NB4 (cell line): ENCODE data around the gene CCDC88C.

Experiments used
- DNase-seq: peaks from one replicate; pipeline ENCODE4 v3.0.0; 2010; ENCODE audit warnings: low read depth
- H3K4me3 ChIP-seq: one replicate; pipeline ENCODE4 v1.5.1; 2011; ENCODE audit warnings: mild to moderate bottlenecking, low read depth, low read length, moderate library complexity
- MAX ChIP-seq: IDR thresholded peaks from 2 replicates; pipeline ENCODE4 v1.6.1; 2011; ENCODE audit warnings: low read depth, low read length
- MYC ChIP-seq: IDR thresholded peaks from 2 replicates; pipeline ENCODE4 v1.6.1; 2011; ENCODE audit warnings: low read depth, low read length
- POLR2A ChIP-seq: IDR thresholded peaks from 2 replicates; pipeline ENCODE4 v1.6.1; 2011; ENCODE audit warnings: mild to moderate bottlenecking; ENCODE audit not compliant: insufficient read length; ENCODE audit errors: extremely low read depth
- TF ChIP-seq, protein P1 (sequence below): IDR thresholded peaks from one replicate; pipeline ENCODE4 v1.5.1; 2012; ENCODE audit warnings: low read depth, low read length

CCDC88C gene

DNA sequence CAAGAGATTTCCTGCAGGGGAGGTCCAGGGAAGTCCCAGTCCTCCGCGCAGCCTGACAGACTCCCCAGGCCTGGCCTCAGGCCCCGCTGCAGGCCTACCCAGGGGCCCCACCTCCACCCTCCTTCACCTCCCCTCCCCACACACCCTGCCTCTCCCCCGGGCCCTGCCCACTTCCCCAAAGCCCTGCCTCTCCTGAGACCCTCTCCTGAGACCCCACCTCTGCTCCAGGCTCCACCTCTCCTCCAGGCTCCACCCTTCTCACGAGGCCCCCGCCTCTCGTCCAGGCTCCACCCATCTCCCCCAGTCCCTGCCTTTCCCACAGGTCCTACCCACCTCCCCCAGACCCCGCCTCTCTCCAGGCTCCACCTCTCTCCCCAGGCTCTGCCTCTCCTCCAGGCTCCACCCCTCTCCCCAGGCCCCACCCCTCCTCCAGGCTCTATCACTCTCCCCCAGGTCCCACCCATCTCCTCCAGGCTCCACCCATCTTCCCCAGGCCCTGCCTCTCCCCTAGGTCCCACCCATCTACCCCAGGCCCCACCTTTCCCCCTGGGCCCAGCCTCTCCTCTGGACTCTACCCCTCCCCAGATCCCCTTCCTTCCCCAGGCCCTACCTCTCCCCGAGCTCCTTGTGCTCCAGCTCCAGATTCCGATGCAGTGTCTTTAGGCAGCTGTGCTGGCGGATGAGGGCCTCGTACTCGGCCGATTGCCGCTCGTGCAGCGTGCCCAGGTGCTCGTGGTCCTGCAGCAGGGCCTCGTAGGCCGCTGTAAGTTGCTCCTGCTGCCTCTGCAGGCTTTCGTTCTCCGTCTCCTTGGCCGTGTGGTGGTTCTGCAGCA is 114.3 kb downstream of the CCDC88C start:
- peak; percentile 78 for DNase-seq
- no peak overlapping the region for H3K4me3 ChIP-seq
- TF ChIP-seq POLR2A (no peak), MYC (no peak), MAX (no peak)
- TF ChIP-seq, protein P1, sequence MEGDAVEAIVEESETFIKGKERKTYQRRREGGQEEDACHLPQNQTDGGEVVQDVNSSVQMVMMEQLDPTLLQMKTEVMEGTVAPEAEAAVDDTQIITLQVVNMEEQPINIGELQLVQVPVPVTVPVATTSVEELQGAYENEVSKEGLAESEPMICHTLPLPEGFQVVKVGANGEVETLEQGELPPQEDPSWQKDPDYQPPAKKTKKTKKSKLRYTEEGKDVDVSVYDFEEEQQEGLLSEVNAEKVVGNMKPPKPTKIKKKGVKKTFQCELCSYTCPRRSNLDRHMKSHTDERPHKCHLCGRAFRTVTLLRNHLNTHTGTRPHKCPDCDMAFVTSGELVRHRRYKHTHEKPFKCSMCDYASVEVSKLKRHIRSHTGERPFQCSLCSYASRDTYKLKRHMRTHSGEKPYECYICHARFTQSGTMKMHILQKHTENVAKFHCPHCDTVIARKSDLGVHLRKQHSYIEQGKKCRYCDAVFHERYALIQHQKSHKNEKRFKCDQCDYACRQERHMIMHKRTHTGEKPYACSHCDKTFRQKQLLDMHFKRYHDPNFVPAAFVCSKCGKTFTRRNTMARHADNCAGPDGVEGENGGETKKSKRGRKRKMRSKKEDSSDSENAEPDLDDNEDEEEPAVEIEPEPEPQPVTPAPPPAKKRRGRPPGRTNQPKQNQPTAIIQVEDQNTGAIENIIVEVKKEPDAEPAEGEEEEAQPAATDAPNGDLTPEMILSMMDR, result no peak

DNA sequence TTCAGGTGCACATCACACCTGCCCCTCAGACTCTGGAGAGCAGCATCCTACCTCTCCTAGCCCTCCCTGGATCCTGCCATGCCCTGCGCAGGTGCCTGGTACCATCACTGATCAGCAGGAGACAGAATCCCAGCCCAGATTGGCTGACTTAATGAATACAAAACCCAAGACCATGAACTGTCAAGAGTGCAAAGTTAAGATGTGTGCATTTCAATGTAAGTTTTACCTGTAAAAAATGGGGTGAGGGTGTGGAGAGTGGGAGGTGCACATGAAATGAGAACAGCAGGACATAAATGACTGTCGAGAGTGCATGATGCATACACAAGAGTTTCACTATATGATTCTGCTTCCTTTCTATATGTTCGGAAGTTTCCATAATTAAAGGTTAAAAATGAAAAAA is 115.2 kb downstream of the CCDC88C start:
- DNase-seq, result no peak
- no peak for TF ChIP-seq MAX
- H3K4me3 ChIP-seq, result no peak overlapping the region

DNA sequence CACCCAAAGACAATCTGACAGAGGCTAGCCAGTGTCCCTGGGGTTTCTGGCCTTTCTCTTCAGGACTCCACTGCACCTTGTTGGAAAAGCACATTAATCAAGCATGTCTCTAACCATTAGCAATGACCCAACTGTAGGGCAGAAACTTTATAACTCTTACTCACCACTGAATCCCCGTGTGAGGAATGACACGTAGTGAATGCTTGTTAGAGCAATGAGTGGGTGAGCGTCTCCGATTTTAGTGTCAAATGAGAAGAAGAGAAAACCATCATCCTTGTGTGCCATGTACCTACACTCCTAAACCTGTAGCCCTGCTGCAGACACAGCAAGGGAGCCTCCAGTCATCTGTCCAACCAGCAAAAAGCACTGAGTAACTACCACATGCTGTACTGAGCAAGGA is 116.7 kb downstream of the CCDC88C start:
- DNase-seq, result no peak
- H3K4me3 ChIP-seq, result no peak overlapping the region
- TF ChIP-seq MYC, result no peak
- TF ChIP-seq, protein P1, result no peak
- TF ChIP-seq POLR2A, result no peak
- no peak for TF ChIP-seq MAX

GRCh38 chr14:91300283-91300895 is 117.2 kb downstream of the CCDC88C start:
- TF ChIP-seq MAX, result no peak
- TF ChIP-seq POLR2A, result no peak
- TF ChIP-seq MYC, result no peak
- TF ChIP-seq, protein P1, result no peak
- no peak overlapping the region for H3K4me3 ChIP-seq
- DNase-seq, result no peak

DNA sequence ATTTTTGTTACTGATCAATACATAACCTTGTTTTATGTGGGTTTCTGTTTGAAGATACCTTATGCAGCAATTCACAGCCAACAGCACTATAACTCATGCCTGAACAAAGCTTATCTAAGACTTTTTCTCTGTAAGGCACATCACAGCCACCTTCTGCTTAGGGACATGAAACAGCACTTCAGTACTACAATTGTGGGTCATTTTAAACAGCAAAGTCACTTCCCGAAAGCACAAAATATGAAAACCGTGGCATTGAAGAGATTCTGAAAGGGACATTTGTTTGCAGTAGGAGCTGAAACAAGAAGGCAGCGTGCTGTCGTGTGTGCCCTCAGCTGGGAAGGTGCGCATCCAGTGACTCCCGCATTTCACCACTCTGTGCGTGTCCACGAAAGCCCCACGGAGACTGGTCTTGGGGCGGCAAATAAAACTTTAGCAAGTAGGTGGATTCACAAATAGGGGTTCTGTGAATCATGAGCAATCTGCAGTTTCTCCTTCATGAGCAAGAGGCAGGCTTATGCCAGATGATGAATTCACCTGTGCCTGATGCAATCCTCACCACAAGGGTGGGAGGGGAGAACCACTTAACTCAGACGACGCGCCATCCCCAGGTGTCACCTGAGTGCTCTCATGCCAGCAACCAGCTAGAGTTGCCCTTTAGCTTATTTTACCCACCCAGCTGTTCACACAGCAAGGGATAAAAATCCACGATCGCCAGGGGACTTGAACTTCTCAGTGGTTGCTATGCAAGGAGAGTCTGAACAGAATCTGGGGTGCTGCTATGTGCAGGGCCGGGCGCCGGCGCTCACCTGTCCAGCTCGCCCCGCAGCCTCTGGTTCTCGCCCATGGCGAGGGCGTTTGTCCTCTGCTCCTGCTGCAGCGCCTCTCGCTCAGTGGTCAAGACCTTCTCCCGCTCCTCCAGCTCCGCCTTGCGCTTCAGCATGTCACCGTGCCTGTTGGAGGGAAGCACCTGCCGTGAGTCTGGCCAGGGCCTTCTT is 118.2 kb downstream of the CCDC88C start:
- H3K4me3 ChIP-seq, result no peak overlapping the region
- no peak for DNase-seq
- TF ChIP-seq MYC (no peak), MAX (no peak), POLR2A (no peak)
- TF ChIP-seq, protein P1, result no peak
